Activated CD8-positive, alpha-beta T cell treated with anti-CD3 and anti-CD28 coated beads for 36 hours (primary cell): ENCODE data around the gene CLDN1. TPM values are rescaled to one million over a fixed set of nuclear protein-coding genes. Genes with fewer than 3 reads are reported as not detected.

Source experiments
- ATAC-seq: fragments of 200-7000 bp; cut with Tn5 transposase; one replicate; pipeline ENCODE4 v1.10.0; 2021; ENCODE audit warnings: mild to moderate bottlenecking, moderate library complexity
- CTCF ChIA-PET: fragments of 350-600 bp; sonication (Branson Sonifier 250); formaldehyde crosslinking; loops from one replicate; lab custom pipeline; 2021; ENCODE audit warnings: antibody characterized with exemption; lab: Charles Lee
- POLR2A ChIA-PET: fragments of 350-600 bp; sonication (Branson Sonifier 250); formaldehyde crosslinking; loops from one replicate; lab custom pipeline; 2021; ENCODE audit warnings: antibody characterized with exemption; lab: Charles Lee
- DNase-seq: peaks from one replicate; pipeline ENCODE4 v3.0.0-alpha.2; 2020
- H3K27ac Mint-ChIP-seq: one replicate; pipeline ENCODE4 v1.8.0; 2021; ENCODE audit warnings: mild to moderate bottlenecking, mixed read lengths
- H3K27me3 Mint-ChIP-seq: one replicate; pipeline ENCODE4 v1.8.0; 2021; ENCODE audit warnings: mixed read lengths
- H3K36me3 Mint-ChIP-seq: one replicate; pipeline ENCODE4 v1.8.0; 2021; ENCODE audit warnings: low read depth, mixed read lengths
- H3K4me1 Mint-ChIP-seq: one replicate; pipeline ENCODE4 v1.8.0; 2021; ENCODE audit warnings: low read depth, mixed read lengths
- H3K4me3 Mint-ChIP-seq: one replicate; pipeline ENCODE4 v1.8.0; 2021; ENCODE audit warnings: mild to moderate bottlenecking, moderate library complexity, mixed read lengths
- H3K9me3 Mint-ChIP-seq: one replicate; pipeline ENCODE4 v1.8.0; 2021; ENCODE audit warnings: mixed read lengths
- intact Hi-C: fragments of 100-400 bp; cut with micrococcal nuclease; formaldehyde crosslinking; loops from one replicate; pipeline ENCODE4 v1.10.0; 2022
- total RNA-seq, 2 experiments: library from RNA; stranded (reverse); gene quantifications; one replicate each; pipeline ENCODE4 v1.2.3, GENCODE V29; 2021
- TF ChIP-seq, protein P1 (sequence below): fragments of 200-600 bp; IDR thresholded peaks from one replicate; pipeline ENCODE4 v1.8.0; 2022; ENCODE audit warnings: antibody characterized with exemption, mild to moderate bottlenecking

The CLDN1 gene
- total RNA-seq, 2 experiments from 2014 or later, result 0.58 to 0.77 TPM

DNA sequence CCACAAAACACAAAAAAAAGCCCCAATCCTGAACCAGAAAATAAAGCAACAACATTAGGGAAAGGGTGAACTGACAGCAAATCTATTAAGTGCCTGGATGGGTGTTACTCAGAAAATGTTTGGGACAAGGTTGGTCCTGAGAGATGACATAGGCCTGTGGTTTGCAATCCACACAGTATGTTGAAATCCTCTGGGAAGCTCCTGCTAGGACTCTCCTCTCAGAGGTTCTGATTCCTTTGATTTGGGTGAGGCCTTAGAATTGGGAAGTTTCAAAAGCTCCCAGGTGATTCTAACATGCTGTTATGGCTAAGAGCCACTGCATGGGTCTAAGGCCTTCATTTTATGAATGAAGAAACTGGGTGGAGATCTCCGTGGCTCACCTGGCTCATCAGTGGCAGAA, 18.4 kb downstream of the CLDN1 start:
- CTCF ChIA-PET, result interaction anchor here (4.0 kb wide), 1 partner anchor 18 kb away, joined by 20 read pairs; the partner anchor contains the start of gene CLDN1
- H3K36me3 Mint-ChIP-seq, result no peaks in the 10 kb centered on the region
- DNase-seq (no peak), ATAC-seq (no peak)
- no peak overlapping the region for H3K27ac Mint-ChIP-seq
- intact Hi-C loops, result no loop called here
- POLR2A ChIA-PET, result no interaction called here
- H3K27me3 Mint-ChIP-seq, result peaks cover 15% of the 10 kb centered on the region
- TF ChIP-seq, protein P1, sequence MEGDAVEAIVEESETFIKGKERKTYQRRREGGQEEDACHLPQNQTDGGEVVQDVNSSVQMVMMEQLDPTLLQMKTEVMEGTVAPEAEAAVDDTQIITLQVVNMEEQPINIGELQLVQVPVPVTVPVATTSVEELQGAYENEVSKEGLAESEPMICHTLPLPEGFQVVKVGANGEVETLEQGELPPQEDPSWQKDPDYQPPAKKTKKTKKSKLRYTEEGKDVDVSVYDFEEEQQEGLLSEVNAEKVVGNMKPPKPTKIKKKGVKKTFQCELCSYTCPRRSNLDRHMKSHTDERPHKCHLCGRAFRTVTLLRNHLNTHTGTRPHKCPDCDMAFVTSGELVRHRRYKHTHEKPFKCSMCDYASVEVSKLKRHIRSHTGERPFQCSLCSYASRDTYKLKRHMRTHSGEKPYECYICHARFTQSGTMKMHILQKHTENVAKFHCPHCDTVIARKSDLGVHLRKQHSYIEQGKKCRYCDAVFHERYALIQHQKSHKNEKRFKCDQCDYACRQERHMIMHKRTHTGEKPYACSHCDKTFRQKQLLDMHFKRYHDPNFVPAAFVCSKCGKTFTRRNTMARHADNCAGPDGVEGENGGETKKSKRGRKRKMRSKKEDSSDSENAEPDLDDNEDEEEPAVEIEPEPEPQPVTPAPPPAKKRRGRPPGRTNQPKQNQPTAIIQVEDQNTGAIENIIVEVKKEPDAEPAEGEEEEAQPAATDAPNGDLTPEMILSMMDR, result no peak
- H3K9me3 Mint-ChIP-seq, result no peaks in the 10 kb centered on the region
- no peak overlapping the region for H3K4me3 Mint-ChIP-seq
- H3K4me1 Mint-ChIP-seq, result peaks cover 39% of the 10 kb centered on the region

DNA sequence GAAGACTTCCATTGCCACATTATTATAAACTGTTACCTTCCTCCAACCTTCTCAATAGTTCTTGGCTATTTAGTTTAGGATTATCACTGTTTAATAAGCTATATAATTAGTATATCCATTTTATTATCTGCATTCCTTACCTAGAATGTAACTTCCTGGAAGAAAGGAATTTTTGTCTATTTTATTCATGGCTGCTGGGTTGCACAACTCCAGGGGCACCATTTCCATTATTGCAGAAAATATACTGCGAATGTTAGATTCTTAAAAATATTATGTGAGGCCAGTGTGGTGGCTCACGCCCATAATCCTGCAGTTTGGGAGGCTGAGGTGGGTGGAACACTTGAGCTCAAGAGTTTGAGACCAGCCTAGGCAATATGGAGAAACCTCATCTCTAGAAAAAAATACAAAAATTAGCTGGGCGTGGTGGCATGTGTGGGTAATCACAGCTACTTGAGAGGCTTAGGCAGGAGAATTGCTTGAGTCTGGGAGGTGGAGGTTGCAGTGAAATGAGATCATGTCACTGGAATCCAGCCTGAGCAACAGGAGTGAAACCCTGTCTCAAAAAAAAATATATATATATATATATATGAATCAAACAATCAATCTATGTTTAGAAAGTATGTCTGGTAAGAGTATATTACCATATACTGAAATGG, 19.9 kb downstream of the CLDN1 start:
- Mint-ChIP-seq H3K4me3 (no peak overlapping the region), H3K27ac (peak overlapping the region; percentile 25), H3K9me3 (no peaks in the 10 kb centered on the region), H3K36me3 (no peaks in the 10 kb centered on the region), H3K4me1 (peaks cover 37% of the 10 kb centered on the region), H3K27me3 (peaks cover 10% of the 10 kb centered on the region)
- ChIA-PET POLR2A (no interaction called here), CTCF (interaction anchor here (4.0 kb wide), 1 partner anchor 20 kb away, joined by 20 read pairs; the partner anchor contains the start of gene CLDN1)
- no peak for DNase-seq
- ATAC-seq, result no peak
- intact Hi-C loops, result no loop called here
- TF ChIP-seq, protein P1, result no peak

DNA sequence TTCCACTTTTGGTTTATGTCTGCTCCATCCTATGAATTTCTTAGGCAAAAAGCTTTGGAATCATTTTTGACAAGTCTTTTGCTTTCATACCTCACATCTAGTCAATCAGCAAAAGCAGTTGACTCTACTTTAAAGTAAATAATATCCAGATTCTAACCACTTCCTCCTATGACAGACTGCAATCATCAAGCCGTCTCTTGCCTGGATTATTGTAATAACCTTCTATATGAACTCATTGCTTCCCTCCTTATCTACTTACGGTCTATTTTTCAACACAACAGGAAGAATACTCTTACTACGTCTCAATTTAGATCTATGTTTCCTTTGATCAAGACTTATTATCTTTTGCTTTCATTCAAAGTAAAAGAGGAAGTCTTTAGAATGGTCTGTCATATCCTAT, 20.7 kb downstream of the CLDN1 start:
- ATAC-seq (peak; percentile 34), DNase-seq (no peak)
- Mint-ChIP-seq H3K4me3 (peak overlapping the region; percentile 7), H3K27ac (peak overlapping the region; percentile 52), H3K27me3 (peaks cover 10% of the 10 kb centered on the region), H3K4me1 (peaks cover 29% of the 10 kb centered on the region), H3K36me3 (no peaks in the 10 kb centered on the region), H3K9me3 (no peaks in the 10 kb centered on the region)
- ChIA-PET CTCF (interaction anchor here (4.0 kb wide), 1 partner anchor 20 kb away, joined by 20 read pairs; the partner anchor contains the start of gene CLDN1), POLR2A (no interaction called here)
- intact Hi-C loops, result no loop called here
- TF ChIP-seq, protein P1, result no peak

DNA sequence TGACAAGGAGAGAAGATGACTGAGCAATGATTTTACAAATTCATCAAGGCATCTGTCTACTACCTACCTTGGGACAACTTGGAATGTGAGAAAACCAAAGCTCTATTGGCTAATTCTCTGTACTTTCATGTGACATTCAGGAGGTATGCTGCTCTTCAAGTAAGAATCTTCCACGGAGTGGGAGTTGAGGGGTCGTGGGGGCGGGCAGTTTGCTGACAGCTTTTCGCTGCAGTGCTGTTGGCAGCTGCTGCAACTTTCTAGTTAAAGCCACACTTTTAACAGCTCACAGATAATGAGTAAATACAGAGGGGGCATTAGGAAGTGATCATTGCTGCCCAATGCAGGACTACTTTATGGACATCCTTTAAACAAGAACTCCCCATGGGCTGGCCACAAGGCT, 22.3 kb downstream of the CLDN1 start:
- POLR2A ChIA-PET, result interaction anchor here (0.8 kb wide), 1 partner anchor 1583 kb away, joined by 4 read pairs; no protein-coding TSS in a partner anchor
- intact Hi-C loops, result no loop called here
- DNase-seq, result no peak
- ATAC-seq, result no peak
- Mint-ChIP-seq H3K36me3 (no peaks in the 10 kb centered on the region), H3K27ac (no peak overlapping the region), H3K4me1 (peaks cover 19% of the 10 kb centered on the region), H3K27me3 (peaks cover 12% of the 10 kb centered on the region), H3K9me3 (no peaks in the 10 kb centered on the region), H3K4me3 (no peak overlapping the region)
- TF ChIP-seq, protein P1, result no peak
- CTCF ChIA-PET, result interaction anchor here (1.8 kb wide), 1 partner anchor 22 kb away, joined by 7 read pairs; the partner anchor contains the start of gene CLDN1

DNA sequence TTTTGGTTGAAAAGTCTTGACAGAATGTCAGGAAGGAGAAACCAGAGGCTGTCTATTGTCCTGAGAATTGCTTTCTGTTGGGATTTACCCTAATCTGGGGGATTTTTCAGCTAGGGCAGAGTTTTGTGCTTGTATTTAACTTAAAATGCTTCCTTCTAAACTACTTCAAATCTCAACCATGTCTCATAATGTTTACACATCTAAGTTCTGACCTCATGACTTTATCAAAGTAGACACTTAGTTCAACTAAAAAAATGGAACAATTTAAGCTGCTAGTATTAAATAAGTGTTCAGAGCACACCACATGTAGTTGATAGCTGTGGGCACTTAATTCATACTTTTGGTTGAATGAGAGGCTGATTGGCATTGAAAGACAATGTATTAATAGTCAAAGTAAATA, 28.2 kb downstream of the CLDN1 start:
- POLR2A ChIA-PET, result no interaction called here
- Mint-ChIP-seq H3K27me3 (peaks cover 2% of the 10 kb centered on the region), H3K4me1 (no peaks in the 10 kb centered on the region), H3K9me3 (peaks cover 13% of the 10 kb centered on the region), H3K4me3 (no peak overlapping the region), H3K36me3 (no peaks in the 10 kb centered on the region), H3K27ac (no peak overlapping the region)
- ATAC-seq (no peak), DNase-seq (no peak)
- CTCF ChIA-PET, result interaction anchor here (1.0 kb wide), 1 partner anchor 28 kb away, joined by 4 read pairs; the partner anchor contains the start of gene CLDN1
- TF ChIP-seq, protein P1, result no peak
- intact Hi-C loops, result no loop called here
